Iris pigment epithelial cell (primary cell): Measurements from ENCODE around the gene CELF4.

Experiments used
- DNase-seq: peaks from one replicate; pipeline ENCODE4 v3.0.0-alpha.2; 2011; ENCODE audit warnings: low read depth

Gene CELF4

GRCh38 chr18:37524498-37525261, 40.9 kb downstream of the CELF4 start:
- DNase-seq: no peak

GRCh38 chr18:37524139-37524497, 41.5 kb downstream of the CELF4 start:
- DNase-seq: no peak

- no peak for DNase-seq
Measured at GRCh38 chr18:37521510-37522465, 43.8 kb downstream of the CELF4 start.

DNA sequence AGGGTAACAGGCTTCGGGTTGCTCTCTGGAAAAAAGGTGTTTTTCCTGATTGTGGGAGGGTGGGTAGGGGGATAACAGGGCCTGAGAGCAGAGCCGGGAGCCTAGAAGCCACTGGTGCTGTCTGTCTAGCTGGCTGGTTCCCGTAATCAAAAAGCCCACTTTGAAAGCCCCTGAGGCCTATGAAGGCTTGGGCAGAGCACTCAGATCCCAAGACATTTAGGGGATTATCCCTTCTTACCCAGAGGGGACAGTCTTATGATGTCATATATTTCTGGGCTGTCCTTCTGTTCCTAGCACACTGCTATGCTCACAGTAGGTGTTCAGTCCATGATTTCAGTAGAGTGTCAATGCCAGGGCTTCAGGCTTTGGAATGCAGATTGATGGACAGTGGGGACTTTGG, 45.1 kb downstream of the CELF4 start:
- DNase-seq: no peak

DNA sequence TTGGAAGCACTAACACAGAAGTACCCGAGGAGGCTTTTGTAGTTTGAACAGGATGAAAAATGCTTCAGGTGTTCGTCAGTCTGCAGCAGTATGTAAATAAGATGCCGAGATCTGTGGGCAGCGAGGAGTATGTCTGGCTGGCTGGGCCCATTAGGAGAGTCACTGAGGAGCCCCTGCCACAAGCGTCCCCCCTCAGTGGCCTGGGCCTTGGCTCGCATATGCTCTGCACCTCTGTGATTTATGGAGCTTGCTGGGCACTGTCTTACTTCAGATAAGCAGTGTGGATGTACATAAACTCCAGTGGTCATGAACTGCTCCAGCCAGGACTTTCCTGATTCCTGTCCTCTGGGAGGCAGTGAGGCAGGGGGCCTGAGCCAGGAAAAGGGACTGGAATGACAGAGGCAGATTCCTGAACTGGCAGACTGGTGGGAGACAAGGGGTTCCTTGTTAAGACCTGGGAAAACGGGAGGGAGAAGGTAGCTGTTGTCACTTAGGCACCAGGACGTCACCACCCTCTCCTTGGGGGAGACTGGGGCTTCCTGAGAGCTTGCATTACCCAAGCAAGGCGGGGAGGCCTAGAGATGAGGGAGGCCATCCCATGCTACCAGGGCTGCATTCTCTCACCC, 46.0 kb downstream of the CELF4 start:
- no peak for DNase-seq

DNA sequence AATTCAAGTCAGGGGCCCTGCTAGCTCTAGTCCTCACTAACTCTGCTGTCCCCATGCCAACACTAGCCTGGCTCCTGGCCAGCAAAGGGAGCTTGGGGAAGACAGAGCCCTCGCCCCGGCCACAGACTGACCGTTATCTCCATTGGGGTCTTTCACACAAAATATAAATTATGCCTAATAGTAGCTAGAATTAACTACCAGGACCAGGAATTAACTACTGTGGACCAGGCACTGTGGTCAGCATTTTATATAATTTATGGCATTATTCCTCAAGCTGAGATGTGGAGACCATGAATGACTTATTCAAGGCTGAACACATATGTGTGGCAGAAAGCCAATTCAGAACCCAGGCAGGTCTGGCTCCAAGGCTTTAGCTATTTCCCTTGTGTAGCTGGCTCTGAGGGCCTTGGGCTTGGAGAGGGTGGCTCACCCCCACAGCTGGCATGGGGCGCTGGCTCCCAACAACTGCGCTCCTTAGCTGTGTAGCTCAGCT, 49.2 kb downstream of the CELF4 start:
- DNase-seq: no peak

DNA sequence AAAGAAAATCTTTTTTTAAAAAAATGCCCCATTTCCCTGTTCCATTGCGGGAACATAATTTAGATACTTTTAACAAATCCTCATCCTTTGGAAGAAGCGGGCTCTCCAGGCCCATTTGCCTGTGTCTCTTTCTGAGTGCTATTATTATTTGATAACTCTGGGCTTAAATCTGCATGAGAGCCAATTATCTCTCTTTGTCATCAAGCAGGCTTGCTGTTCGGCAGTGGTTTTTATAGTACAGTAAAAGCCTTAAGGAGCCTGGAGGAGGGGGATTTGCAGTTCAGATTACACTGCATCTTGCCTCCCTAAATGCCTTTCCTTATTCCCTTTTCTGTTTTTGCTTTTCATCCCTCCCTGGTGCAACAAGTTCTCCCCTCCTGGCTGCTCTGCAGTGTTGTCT, 50.6 kb downstream of the CELF4 start:
- no peak for DNase-seq

GRCh38 chr18:37512400-37512799, 53.2 kb downstream of the CELF4 start:
- DNase-seq: no peak

DNA sequence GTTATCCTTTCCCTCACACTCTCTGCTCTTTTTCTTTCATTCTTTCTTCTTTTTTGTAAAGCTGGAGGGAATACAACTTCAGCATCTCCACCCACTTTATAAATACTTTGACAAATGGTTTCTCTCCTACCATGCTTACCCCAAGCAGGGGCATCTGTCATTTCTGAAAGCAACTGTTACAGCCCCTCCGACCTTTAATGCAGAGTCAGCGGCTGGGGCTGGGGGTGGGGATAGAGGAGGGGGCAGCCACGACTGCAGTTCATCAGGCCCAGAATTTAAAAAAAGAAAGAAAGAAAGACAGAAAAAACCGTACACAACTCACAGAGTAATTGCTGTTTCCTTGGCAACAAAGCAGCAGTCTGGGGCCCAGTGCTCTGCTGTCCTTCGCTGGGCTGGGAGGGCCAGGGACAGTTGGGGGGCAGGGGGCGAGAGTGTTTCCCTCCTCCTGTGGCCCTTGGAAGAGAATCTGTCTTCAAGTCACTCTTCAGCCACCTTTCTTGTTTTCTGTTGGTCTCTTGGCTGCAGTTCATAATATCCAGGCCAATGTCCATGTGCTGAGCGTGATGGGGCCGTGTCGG, 53.8 kb downstream of the CELF4 start:
- no peak for DNase-seq

GRCh38 chr18:37509600-37509999, 56.0 kb downstream of the CELF4 start:
- DNase-seq: no peak

DNA sequence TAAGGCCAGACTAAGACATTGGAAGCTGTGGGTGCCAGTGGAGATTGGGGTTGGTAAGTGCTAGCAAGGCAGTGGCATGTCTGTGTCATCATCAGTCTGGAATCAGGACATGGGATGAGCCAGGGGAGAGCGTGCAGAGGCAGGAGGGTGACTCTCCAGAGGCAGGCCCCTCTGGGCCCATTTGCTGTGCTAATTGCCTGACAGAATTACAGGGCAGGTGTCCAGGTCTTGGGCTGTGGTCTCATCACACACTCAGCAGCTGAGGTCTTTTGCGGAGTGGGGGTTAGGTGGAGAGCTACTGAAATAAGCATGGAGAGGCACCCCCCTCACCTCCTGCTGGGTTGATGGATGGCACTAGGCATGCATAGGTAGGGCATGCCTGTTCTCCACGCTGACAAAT, 57.4 kb downstream of the CELF4 start:
- DNase-seq: no peak

DNA sequence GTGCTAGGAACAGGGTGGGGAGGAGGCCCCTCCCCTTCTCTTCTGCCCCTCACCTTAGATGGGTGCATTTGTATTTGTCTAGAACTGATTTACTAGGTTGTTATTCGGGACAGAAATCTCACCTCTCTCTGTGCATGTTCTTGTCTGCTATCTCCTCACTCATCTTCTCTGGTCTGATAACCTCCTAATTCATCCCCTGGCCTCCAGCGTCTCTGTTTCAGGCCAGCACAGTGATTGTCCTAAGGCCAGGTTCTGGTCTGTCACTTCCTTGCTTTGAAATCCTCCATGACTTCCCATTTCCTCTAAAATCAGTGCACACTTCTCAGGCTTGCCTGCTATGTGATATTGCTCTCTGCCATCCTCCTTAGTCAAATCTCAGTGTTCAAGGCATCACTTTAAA, 58.4 kb downstream of the CELF4 start:
- DNase-seq: no peak

DNA sequence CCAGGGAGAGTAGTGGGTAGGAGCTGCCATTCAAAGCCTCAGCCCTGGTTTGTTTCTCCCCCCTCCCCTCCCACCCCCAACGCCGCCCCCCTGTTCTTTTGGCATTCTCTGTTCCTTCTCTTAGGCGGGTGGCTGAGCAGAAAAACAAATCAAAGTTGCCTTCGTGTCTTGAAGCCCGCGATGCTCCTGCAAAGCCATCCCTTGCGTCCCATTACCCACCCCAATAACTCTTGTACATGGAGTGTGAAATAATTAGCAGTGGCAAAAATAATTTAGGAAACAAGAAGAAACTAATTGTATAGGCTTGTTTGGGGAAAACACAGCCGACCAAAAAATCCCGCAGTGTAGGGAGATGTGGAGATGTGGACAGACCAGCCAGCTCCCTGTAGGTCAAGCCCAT, 59.6 kb downstream of the CELF4 start:
- no peak for DNase-seq

- DNase-seq: no peak
Measured at GRCh38 chr18:37505321-37505720, 60.3 kb downstream of the CELF4 start.

- no peak for DNase-seq
Measured at GRCh38 chr18:37502601-37503000, 63.0 kb downstream of the CELF4 start.

- no peak for DNase-seq
Measured at GRCh38 chr18:37502036-37502435, 63.6 kb downstream of the CELF4 start.

DNA sequence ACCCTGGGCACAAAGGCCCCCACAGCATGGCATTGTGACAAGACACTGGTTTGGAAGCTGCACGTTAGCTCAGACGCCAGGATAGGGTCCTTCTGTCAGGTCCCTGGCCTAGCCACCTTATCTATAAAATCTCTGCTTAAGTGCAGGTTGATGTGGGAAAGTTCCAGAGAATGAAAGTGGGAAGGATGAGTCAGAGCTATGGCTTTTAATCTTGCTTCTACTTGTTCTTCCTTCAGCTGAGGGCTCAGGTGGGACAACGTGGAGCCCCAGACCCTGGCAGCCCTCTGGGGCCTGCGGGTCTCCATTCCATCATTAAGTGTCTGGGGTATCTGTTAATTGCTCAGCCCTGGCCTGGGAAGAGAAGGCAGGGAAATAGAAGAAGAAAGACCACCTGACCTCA, 64.5 kb downstream of the CELF4 start:
- no peak for DNase-seq

- DNase-seq: no peak
Measured at GRCh38 chr18:37499913-37500312, 65.7 kb downstream of the CELF4 start.

- no peak for DNase-seq
Measured at GRCh38 chr18:37499044-37499443, 66.6 kb downstream of the CELF4 start.

DNA sequence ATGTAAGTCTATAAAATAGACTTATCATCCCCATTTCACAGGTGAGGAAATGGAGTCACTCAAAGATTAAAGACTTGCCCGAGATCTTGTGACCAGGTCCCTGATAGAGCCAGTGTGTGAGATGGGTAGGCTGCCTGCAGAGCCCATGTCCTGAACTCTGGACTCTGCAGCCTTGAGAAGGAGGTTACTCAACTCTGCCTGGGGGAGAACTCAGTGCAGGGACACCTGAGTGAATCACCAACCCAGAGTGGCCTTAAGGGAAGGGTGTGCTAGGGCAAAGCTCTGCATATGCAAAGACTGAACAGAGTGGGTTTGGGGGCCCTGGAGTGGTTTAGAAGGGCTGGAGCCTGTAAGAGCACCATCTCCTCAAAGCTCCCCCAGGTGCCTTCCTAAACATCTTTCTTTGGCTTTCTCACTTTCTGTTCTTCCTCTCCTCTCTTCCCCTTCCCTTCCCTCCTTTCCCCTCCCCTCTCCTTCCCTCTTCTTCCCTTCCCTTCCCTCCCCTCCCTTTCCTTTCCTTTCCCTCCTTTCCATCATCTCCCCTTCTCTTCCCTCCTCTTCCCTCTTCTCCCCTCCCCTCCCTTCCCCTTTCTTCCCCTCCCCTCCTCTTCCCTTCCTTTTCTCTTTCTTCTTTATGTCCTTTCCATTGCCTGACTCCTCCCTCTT, 67.6 kb downstream of the CELF4 start:
- DNase-seq: no peak

DNA sequence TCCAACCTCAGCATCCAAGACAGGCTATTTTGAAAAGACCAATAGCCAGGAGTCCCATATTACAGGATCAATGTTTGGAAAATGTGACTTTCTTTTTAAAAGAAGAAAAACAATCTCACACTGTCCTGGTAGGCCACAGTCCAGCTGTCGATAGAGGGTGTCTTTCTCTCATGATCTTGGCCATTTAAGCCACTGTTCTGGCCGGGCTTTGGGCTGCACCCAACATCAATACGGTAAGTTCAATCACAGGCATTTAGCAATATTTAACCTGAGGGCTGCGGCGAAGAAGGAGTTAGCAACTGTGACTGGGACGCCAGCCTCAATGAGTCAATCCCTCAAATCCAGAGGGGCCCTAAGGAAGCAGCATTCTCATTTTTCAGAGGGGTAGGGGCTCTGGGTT, 69.0 kb downstream of the CELF4 start:
- no peak for DNase-seq

DNA sequence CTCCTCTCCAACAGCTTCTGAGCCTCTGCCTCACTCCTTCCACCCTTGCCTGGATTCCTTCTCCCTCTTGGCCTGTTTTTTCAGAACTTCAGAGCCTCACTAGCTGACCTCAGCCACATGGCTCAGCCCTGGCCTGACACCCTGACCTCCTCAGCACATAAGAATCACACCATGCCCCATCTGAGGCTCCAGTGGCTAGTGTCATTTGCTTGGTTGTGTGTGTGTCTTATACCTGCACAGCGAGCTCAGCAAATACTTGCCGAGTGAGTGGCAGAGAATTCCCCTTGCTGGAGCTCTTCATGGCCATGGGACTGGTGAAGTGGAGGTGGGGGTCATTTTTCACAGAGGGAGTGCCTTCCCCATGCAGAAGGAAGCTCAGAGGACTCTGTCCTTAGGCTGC, 70.2 kb downstream of the CELF4 start:
- no peak for DNase-seq
